H1 (cell line): ENCODE measurements around the gene CORO2B. TPM values are rescaled to one million over a fixed set of nuclear protein-coding genes. Genes with fewer than 3 reads are reported as not detected.

Experiments
- CTCF ChIA-PET: fragments of 300-600 bp; sonication (Branson Sonifier 250); formaldehyde crosslinking; loops from one replicate; lab custom pipeline; 2021; ENCODE audit not compliant: partially characterized antibody; lab: Charles Lee
- POLR2A ChIA-PET: fragments of 300-600 bp; sonication (Branson Sonifier 250); formaldehyde crosslinking; loops from one replicate; lab custom pipeline; 2021; ENCODE audit warnings: inconsistent platforms; ENCODE audit not compliant: partially characterized antibody; lab: Charles Lee
- DNase-seq, 2 experiments: peaks; one replicate each; pipeline versions ENCODE4 v3.0.0 to v3.0.0-alpha.2; 2010 to 2022; ENCODE audit warnings: low spot score in 2 of 2, low read depth in 1 of 2, mixed read lengths in 1 of 2
- FAIRE-seq: peaks from 2 replicates; lab custom pipeline; 2011; peaks lifted over from hg19 to GRCh38; lab: Jason Lieb, UNC
- H2AFZ ChIP-seq: 2 replicates; pipeline ENCODE4 v1.8.1; 2012; ENCODE audit warnings: low read length, inconsistent platforms
- H2AK5ac ChIP-seq: 2 replicates; pipeline ENCODE4 v1.6.1; 2013; ENCODE audit warnings: low read depth, low read length
- H2BK120ac ChIP-seq: replicated peaks from 2 replicates; pipeline ENCODE3; 2013; ENCODE audit warnings: low read depth, low read length, inconsistent platforms
- H2BK12ac ChIP-seq: 2 replicates; pipeline ENCODE4 v1.6.1; 2013; ENCODE audit warnings: low read depth, low read length
- H2BK15ac ChIP-seq: 2 replicates; pipeline ENCODE4 v1.6.1; 2013; ENCODE audit warnings: low read length
- H2BK20ac ChIP-seq: 2 replicates; pipeline ENCODE4 v1.6.1; 2013; ENCODE audit warnings: low read length
- H2BK5ac ChIP-seq: 2 replicates; pipeline ENCODE4 v1.6.1; 2013; ENCODE audit warnings: low read depth, low read length
- H3K14ac ChIP-seq: 2 replicates; pipeline ENCODE4 v1.6.1; 2013; ENCODE audit warnings: inconsistent platforms; ENCODE audit not compliant: insufficient read length
- H3K18ac ChIP-seq: 2 replicates; pipeline ENCODE4 v1.6.1; 2013; ENCODE audit warnings: low read length; ENCODE audit errors: extremely low read depth
- H3K23ac ChIP-seq: 2 replicates; pipeline ENCODE4 v1.6.1; 2013; ENCODE audit warnings: inconsistent platforms; ENCODE audit not compliant: insufficient read length
- H3K23me2 ChIP-seq: 2 replicates; pipeline ENCODE4 v1.6.1; 2013; ENCODE audit warnings: low read depth, low read length
- H3K27ac ChIP-seq: 2 replicates; pipeline ENCODE4 v1.6.1; 2011; ENCODE audit warnings: low read depth, low read length, inconsistent platforms
- H3K27me3 ChIP-seq, 4 experiments: replicated peaks in 1 of 4; 1 replicate in 1 of 4; 2 replicates in 3 of 4; pipeline versions ENCODE4 v1.6.1 to v1.8.1; 2011 to 2013; ENCODE audit warnings: low read length in 3 of 4, mild to moderate bottlenecking in 3 of 4, inconsistent platforms in 2 of 4, mixed read lengths in 2 of 4, moderate library complexity in 1 of 4; ENCODE audit not compliant: control insufficient read depth in 3 of 4, insufficient read depth in 3 of 4; ENCODE audit errors: extremely low read depth in 1 of 4
- H3K36me3 ChIP-seq, 4 experiments: 2 replicates each; pipeline versions ENCODE4 v1.6.1 to v1.8.1; 2011 to 2013; ENCODE audit warnings: mild to moderate bottlenecking in 4 of 4, low read length in 3 of 4, moderate library complexity in 2 of 4, control low read depth in 1 of 4, inconsistent platforms in 1 of 4; ENCODE audit not compliant: insufficient read depth in 4 of 4, control insufficient read depth in 2 of 4
- H3K4ac ChIP-seq: replicated peaks from 2 replicates; pipeline ENCODE3; 2013; ENCODE audit warnings: low read length, low read depth, mixed read lengths, inconsistent platforms; ENCODE audit not compliant: insufficient read length
- H3K4me1 ChIP-seq, 4 experiments: replicated peaks in 1 of 4; 1 replicate in 1 of 4; 2 replicates in 3 of 4; pipeline versions ENCODE4 v1.6.1 to v1.8.1; 2011 to 2013; ENCODE audit warnings: low read length in 3 of 4, inconsistent platforms in 2 of 4, mixed read lengths in 1 of 4; ENCODE audit not compliant: insufficient read depth in 4 of 4, control insufficient read depth in 3 of 4
- H3K4me2 ChIP-seq, 2 experiments: 2 replicates each; pipeline versions ENCODE4 v1.6.1 to v1.8.1; 2011 to 2013; ENCODE audit warnings: low read depth in 2 of 2, low read length in 2 of 2, control low read depth in 1 of 2, inconsistent platforms in 1 of 2, mild to moderate bottlenecking in 1 of 2; ENCODE audit not compliant: insufficient read depth in 1 of 2
- H3K4me3 ChIP-seq, 4 experiments: fragments of 200-600, 300-600 bp in 1 of 4; sonication (generic), shearing (Covaris generic), sonication (Bioruptor Twin) in 1 of 4; 2 replicates each; pipeline versions ENCODE4 v1.5.1 to v1.8.1; 2011 to 2016; ENCODE audit warnings: low read length in 4 of 4, low read depth in 3 of 4, control low read depth in 2 of 4, inconsistent platforms in 2 of 4, mild to moderate bottlenecking in 2 of 4, mixed read lengths in 1 of 4, moderate library complexity in 1 of 4; ENCODE audit not compliant: insufficient read depth in 2 of 4; ENCODE audit errors: extremely low read depth in 1 of 4
- H3K56ac ChIP-seq: replicated peaks from 2 replicates; pipeline ENCODE3; 2013; ENCODE audit warnings: low read depth, mild to moderate bottlenecking, mixed read lengths, low read length, inconsistent platforms; ENCODE audit not compliant: insufficient read length
- H3K79me1 ChIP-seq: 2 replicates; pipeline ENCODE4 v1.6.1; 2013; ENCODE audit warnings: low read depth, low read length, control low read depth
- H3K79me2 ChIP-seq, 2 experiments: 2 replicates each; pipeline versions ENCODE4 v1.6.1 to v1.8.1; 2012 to 2013; ENCODE audit warnings: low read length in 2 of 2, mild to moderate bottlenecking in 2 of 2, inconsistent platforms in 1 of 2; ENCODE audit not compliant: insufficient read depth in 2 of 2, control insufficient read depth in 1 of 2
- H3K9ac ChIP-seq, 4 experiments: replicated peaks in 1 of 4; 1 replicate in 1 of 4; 2 replicates in 3 of 4; pipeline versions ENCODE4 v1.6.1 to v1.8.1; 2011 to 2013; ENCODE audit warnings: low read depth in 3 of 4, low read length in 3 of 4, control low read depth in 2 of 4, mild to moderate bottlenecking in 2 of 4, moderate library complexity in 2 of 4, inconsistent platforms in 1 of 4; ENCODE audit errors: extremely low read depth in 1 of 4
- H3K9me3 ChIP-seq, 2 experiments: 2 replicates each; pipeline versions ENCODE4 v1.6.1 to v1.8.1; 2012 to 2013; ENCODE audit warnings: mild to moderate bottlenecking in 2 of 2, moderate library complexity in 2 of 2, control low read depth in 1 of 2, inconsistent platforms in 1 of 2, low read depth in 1 of 2, low read length in 1 of 2, mixed read lengths in 1 of 2; ENCODE audit not compliant: insufficient read depth in 2 of 2
- H4K20me1 ChIP-seq, 2 experiments: replicated peaks in 1 of 2; 2 replicates each; pipeline versions ENCODE3 to v1.8.1; 2011 to 2013; ENCODE audit warnings: inconsistent platforms in 2 of 2, low read length in 2 of 2, mild to moderate bottlenecking in 1 of 2; ENCODE audit not compliant: insufficient read depth in 2 of 2, control insufficient read depth in 1 of 2
- H4K5ac ChIP-seq: 2 replicates; pipeline ENCODE4 v1.6.1; 2013; ENCODE audit warnings: low read length, low read depth, mixed read lengths, inconsistent platforms; ENCODE audit not compliant: insufficient read length
- H4K8ac ChIP-seq: 2 replicates; pipeline ENCODE4 v1.8.0; 2013; ENCODE audit warnings: mild to moderate bottlenecking, moderate library complexity, low read length, inconsistent platforms; ENCODE audit not compliant: insufficient read depth; ENCODE audit errors: extremely low read depth
- H4K91ac ChIP-seq: replicated peaks from 2 replicates; pipeline ENCODE3; 2013; ENCODE audit warnings: low read length, mixed read lengths, inconsistent platforms; ENCODE audit not compliant: insufficient read length
- BACH1 ChIP-seq: IDR thresholded peaks from 2 replicates; pipeline ENCODE4 v1.6.1; 2012; ENCODE audit warnings: low read length, improper control_type of control experiment
- BCL11A ChIP-seq, 2 experiments: IDR thresholded peaks; one replicate each; pipeline ENCODE4 v1.6.1; 2011; ENCODE audit warnings: low read depth in 2 of 2, low read length in 2 of 2, mild to moderate bottlenecking in 2 of 2
- BRCA1 ChIP-seq: IDR thresholded peaks from 2 replicates; pipeline ENCODE4 v1.6.1; 2012; ENCODE audit warnings: low read depth, low read length, improper control_type of control experiment
- CHD2 ChIP-seq: IDR thresholded peaks from 2 replicates; pipeline ENCODE4 v1.6.1; 2012; ENCODE audit warnings: low read length, improper control_type of control experiment
- CTBP2 ChIP-seq: IDR thresholded peaks from 2 replicates; pipeline ENCODE4 v1.7.0; 2011; ENCODE audit warnings: borderline replicate concordance, mild to moderate bottlenecking, moderate library complexity, mixed read lengths, low read length; ENCODE audit not compliant: insufficient read depth, insufficient read length
- EZH2 ChIP-seq: fragments of 200-600 bp; sonication (generic); IDR thresholded peaks from 2 replicates; pipeline ENCODE4 v1.7.1; 2012; ENCODE audit warnings: low read depth, mild to moderate bottlenecking, moderate library complexity, low read length, inconsistent platforms; ENCODE audit not compliant: severe bottlenecking
- HDAC2 ChIP-seq, 2 experiments: fragments of 300-600 bp in 1 of 2; sonication (generic) in 1 of 2; IDR thresholded peaks; 2 replicates each; pipeline ENCODE4 v1.6.1; 2011 to 2012; ENCODE audit warnings: low read depth in 2 of 2, low read length in 2 of 2, mild to moderate bottlenecking in 2 of 2, moderate library complexity in 2 of 2, borderline replicate concordance in 1 of 2, inconsistent platforms in 1 of 2
- KDM1A ChIP-seq: fragments of 200-600, 300-600 bp; sonication (generic); IDR thresholded peaks from 2 replicates; pipeline ENCODE4 v1.7.1; 2016; ENCODE audit warnings: mild to moderate bottlenecking, low read length, borderline replicate concordance
- MAX ChIP-seq: IDR thresholded peaks from 2 replicates; pipeline ENCODE4 v1.6.1; 2012; ENCODE audit warnings: inconsistent platforms
- SIRT6 ChIP-seq: IDR thresholded peaks from one replicate; pipeline ENCODE4 v1.7.1; 2012; ENCODE audit warnings: low read length, inconsistent platforms
- SIX5 ChIP-seq: IDR thresholded peaks from 2 replicates; pipeline ENCODE4 v1.6.1; 2011; ENCODE audit warnings: mild to moderate bottlenecking, low read depth, low read length
- SP1 ChIP-seq: IDR thresholded peaks from 2 replicates; pipeline ENCODE4 v1.6.1; 2011; ENCODE audit warnings: low read depth, low read length
- SP2 ChIP-seq: IDR thresholded peaks from 2 replicates; pipeline ENCODE4 v1.6.1; 2012; ENCODE audit warnings: mild to moderate bottlenecking, low read length, inconsistent platforms
- SRF ChIP-seq: IDR thresholded peaks from 2 replicates; pipeline ENCODE4 v1.6.1; 2011; ENCODE audit warnings: mild to moderate bottlenecking, low read depth, low read length, moderate library complexity
- WGBS, 2 experiments: shearing (Covaris generic) in 1 of 2; methylation state at CpG; one replicate each; pipeline versions ENCODE4 v1.1.6 to v1.1.7; 2013 to 2015; ENCODE audit warnings: low lambda C conversion rate in 2 of 2, mixed read lengths in 2 of 2, inconsistent platforms in 1 of 2, low coverage in 1 of 2, missing lambda C conversion rate in 1 of 2; ENCODE audit not compliant: insufficient replicate concordance in 2 of 2, insufficient coverage in 1 of 2, insufficient read length in 1 of 2; ENCODE audit errors: extremely low coverage in 1 of 2, missing lambda C conversion rate in 1 of 2; 5-methylcytosine and 5-hydroxymethylcytosine counted together
- polyA plus RNA-seq, 7 experiments: library from polyadenylated mRNA; depleted of rRNA in 3 of 7; stranded (reverse) in 5 of 7; unstranded in 2 of 7; fragments of >200 nt in 5 of 7; fragments of 200-250 nt in 2 of 7; gene quantifications; 1 replicate in 5 of 7; 2 replicates in 1 of 7; 4 replicates in 1 of 7; pipeline versions ENCODE4 v1.2.1 to v1.2.3, GENCODE V29; 2011 to 2013; ENCODE audit warnings: missing spikeins in 2 of 7, mixed read lengths in 2 of 7
- total RNA-seq: library from RNA; stranded (reverse); fragmentation: NEBNext Ultra II Directional; extraction: Animal tissue kit (Norgen Biotek cat#: 25700); gene quantifications from 2 replicates; pipeline ENCODE4 v1.2.1, GENCODE V29; 2021

Gene CORO2B
- total and polyA plus RNA-seq, 2 of the 8 experiments (the other 6 are each of a cell fraction or from before 2014, with no cell fraction given): 3.4 to 6.7 TPM

GRCh38 chr15:68565726-68566125 lies 13.1 kb upstream of the CORO2B start:
- Histone ChIP-seq H3K36me3 (no peaks in the 10 kb centered on the region), H2BK20ac (0 out of 2 replicates have a peak overlapping the region, but pooled peaks have one; percentile 56), H4K91ac (no peak overlapping the region), H3K4me3 (no peak overlapping the region), H2AFZ (no peak overlapping the region), H3K9ac (no peak overlapping the region), H4K5ac (no peak overlapping the region), H3K56ac (no peak overlapping the region), H3K27me3 (no peaks in the 10 kb centered on the region; a peak in 2 of 7 replicates), H4K8ac (no peak overlapping the region), H3K4me2 (no peak overlapping the region), H3K79me2 (no peaks in the 10 kb centered on the region), H3K14ac (no peak overlapping the region), H2BK120ac (no peak overlapping the region), H3K4ac (no peak overlapping the region), H3K23ac (no peak overlapping the region), H2BK15ac (0 out of 2 replicates have a peak overlapping the region, but pooled peaks have one; percentile 41), H2BK5ac (no peak overlapping the region), H3K79me1 (no peaks in the 10 kb centered on the region), H4K20me1 (no peaks in the 10 kb centered on the region), H2AK5ac (no peak overlapping the region), H3K23me2 (no peaks in the 10 kb centered on the region), H3K27ac (no peak overlapping the region), H2BK12ac (0 out of 2 replicates have a peak overlapping the region, but pooled peaks have one; percentile 13), H3K9me3 (no peaks in the 10 kb centered on the region), H3K4me1 (peaks cover 2 to 21% (median 6%) of the 10 kb centered on the region in 4 experiments), H3K18ac (no peak overlapping the region)
- WGBS, 2 experiments: 83% methylated on average over 4 of the region's 4 CpGs; no CpG with 5 or more reads in 1 of the 2 experiments
- CTCF ChIA-PET: interaction anchor here (1.3 to 6.5 kb wide), 6 partner anchors 11 to 110 kb away, joined by 4 to 42 read pairs (median 7); no protein-coding TSS in a partner anchor
- DNase-seq: no peak
- TF ChIP-seq HDAC2 (IDR thresholded peaks at IDR 0.05; ENCODE audit: borderline replicate concordance in 1 of 2, low read depth in 2 of 2, low read length in 2 of 2) (no peak), SIX5 (no peak), CTBP2 (no peak), MAX (no peak), SP1 (no peak), BRCA1 (no peak), SP2 (no peak), KDM1A (no peak), BACH1 (no peak), SRF (no peak), BCL11A (IDR thresholded peaks at IDR 0.05; ENCODE audit: low read depth in 2 of 2, low read length in 2 of 2) (no peak), CHD2 (no peak), SIRT6 (no peak), EZH2 (no peak)
- FAIRE-seq: peak; percentile 13
- POLR2A ChIA-PET: no interaction called here
